ENCODE measurements around the gene DGKD.

Gene DGKD

DNA sequence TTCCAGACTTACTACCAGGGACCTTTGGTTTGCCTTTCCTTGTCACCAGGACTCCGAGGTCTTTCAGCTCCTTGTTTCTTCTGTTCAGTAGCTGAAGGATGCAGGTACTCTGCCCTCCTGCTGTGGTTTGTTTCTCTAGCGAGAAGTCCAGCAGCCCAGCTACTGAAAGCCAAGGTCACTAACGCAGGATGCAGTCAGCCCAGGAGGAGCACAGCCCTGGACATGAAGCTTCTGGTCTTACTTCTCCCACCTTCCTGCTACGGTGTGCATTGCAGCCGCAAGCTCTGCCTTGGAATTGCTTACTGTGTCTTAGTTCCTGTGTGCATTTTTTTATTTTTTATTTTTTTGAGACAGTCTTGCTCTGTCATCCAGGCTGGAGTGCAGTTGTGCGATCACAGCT is 62.4 kb downstream of the DGKD start:
- no peak overlapping the region for H3K4me3 ChIP-seq (ENCODE audit: insufficient read depth, low read length, poor library complexity, severe bottlenecking)
- H4K20me1 ChIP-seq (ENCODE audit: low read depth, low read length) = no peaks in the 10 kb centered on the region
- H2AFZ ChIP-seq (ENCODE audit: low read depth, low read length, severe bottlenecking) = no peak overlapping the region
- peaks cover 28% of the 10 kb centered on the region for H3F3A ChIP-seq (ENCODE audit: insufficient read depth)
- no peak overlapping the region for H3K27ac ChIP-seq (ENCODE audit: low read depth, low read length)
- no peak overlapping the region for H3K9ac ChIP-seq (ENCODE audit: low read length)
- no peak overlapping the region for H3K4me2 ChIP-seq (ENCODE audit: low read depth, low read length, poor library complexity, severe bottlenecking)
- H3K9me2 ChIP-seq (replicated peaks; ENCODE audit: insufficient read depth, low read length) = no peaks in the 10 kb centered on the region
- no peaks in the 10 kb centered on the region for H3K27me3 ChIP-seq (ENCODE audit: low read length)
- no peaks in the 10 kb centered on the region; the same call in 1 of the 2 replicates for H3K79me2 ChIP-seq (ENCODE audit: insufficient read depth, low read length)
- no peak for TF ChIP-seq EZH2phosphoT487 (conservative IDR thresholded peaks at IDR 0.05; ENCODE audit: low read length)
- TF ChIP-seq, protein P1, sequence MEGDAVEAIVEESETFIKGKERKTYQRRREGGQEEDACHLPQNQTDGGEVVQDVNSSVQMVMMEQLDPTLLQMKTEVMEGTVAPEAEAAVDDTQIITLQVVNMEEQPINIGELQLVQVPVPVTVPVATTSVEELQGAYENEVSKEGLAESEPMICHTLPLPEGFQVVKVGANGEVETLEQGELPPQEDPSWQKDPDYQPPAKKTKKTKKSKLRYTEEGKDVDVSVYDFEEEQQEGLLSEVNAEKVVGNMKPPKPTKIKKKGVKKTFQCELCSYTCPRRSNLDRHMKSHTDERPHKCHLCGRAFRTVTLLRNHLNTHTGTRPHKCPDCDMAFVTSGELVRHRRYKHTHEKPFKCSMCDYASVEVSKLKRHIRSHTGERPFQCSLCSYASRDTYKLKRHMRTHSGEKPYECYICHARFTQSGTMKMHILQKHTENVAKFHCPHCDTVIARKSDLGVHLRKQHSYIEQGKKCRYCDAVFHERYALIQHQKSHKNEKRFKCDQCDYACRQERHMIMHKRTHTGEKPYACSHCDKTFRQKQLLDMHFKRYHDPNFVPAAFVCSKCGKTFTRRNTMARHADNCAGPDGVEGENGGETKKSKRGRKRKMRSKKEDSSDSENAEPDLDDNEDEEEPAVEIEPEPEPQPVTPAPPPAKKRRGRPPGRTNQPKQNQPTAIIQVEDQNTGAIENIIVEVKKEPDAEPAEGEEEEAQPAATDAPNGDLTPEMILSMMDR (IDR thresholded peaks at IDR 0.05; ENCODE audit: insufficient read depth, low read length, poor library complexity, severe bottlenecking) = no peak
- peaks cover 4% of the 10 kb centered on the region for H3K36me3 ChIP-seq (ENCODE audit: low read length)
- H3K9me3 ChIP-seq (ENCODE audit: insufficient read depth, low read length) = no peaks in the 10 kb centered on the region

DNA sequence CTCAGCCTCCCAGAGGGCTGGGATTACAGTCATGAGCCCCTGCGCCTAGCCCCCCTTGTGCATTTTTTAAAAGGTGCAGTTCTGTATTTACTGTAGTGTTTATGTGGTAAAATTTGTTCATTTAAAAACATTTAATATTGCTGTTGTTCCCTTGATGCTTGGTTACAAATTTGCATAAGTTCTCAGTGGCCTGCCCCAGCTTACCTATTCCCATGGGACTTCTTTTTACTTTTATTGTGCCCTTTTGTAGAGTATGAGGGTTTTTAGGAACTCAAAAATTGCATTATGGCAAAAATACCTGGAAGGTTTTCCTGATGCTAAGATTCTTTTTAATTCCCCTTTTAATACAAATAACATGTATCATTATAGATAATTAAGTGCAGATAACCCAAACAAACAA is 63.0 kb downstream of the DGKD start:
- peak overlapping the region; percentile 71 for H3K27ac ChIP-seq (ENCODE audit: low read depth, low read length)

DNA sequence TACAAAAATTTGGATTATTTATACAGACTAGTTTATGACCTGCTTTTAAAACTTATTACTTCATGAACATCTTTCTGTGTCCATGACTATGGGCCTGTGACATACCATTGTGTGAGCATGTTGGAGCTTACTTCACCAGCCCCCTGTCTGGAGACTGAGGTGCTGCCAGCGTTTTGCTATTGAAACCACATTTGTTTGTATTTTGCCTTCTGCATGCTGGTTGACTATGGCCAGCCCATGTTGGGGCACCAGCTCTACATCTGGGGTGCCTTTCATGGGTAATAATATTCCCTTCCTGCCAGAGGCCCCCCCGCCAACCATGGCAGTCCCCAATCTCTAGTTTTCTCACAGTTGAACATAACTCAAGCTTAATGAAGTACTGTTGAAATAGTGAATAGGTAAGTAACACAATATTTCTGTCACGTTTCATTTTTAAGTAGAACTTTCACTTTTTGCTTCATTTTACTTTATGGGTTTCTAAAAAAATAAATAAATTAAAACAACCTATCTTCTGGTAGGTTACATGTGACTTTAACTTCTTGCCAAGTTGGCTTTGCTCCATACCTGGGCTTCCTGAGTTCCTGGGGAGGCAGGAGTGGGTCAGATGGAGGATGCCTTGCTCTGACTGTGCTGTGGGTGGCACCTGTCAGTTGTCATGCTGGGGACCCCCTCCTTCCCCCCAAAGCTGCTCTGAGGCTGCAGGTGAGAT is 63.9 kb downstream of the DGKD start:
- no peaks in the 10 kb centered on the region for H3K27me3 ChIP-seq (ENCODE audit: low read length)
- no peaks in the 10 kb centered on the region; the same call in 1 of the 2 replicates for H3K79me2 ChIP-seq (ENCODE audit: insufficient read depth, low read length)
- H3K9ac ChIP-seq (ENCODE audit: low read length) = no peak overlapping the region
- no peaks in the 10 kb centered on the region for H3K36me3 ChIP-seq (ENCODE audit: low read length)
- H3K4me2 ChIP-seq (ENCODE audit: low read depth, low read length, poor library complexity, severe bottlenecking) = peak overlapping the region; percentile 68
- no peaks in the 10 kb centered on the region for H4K20me1 ChIP-seq (ENCODE audit: low read depth, low read length)
- no peak overlapping the region for H2AFZ ChIP-seq (ENCODE audit: low read depth, low read length, severe bottlenecking)
- no peak overlapping the region for H3K4me3 ChIP-seq (ENCODE audit: insufficient read depth, low read length, poor library complexity, severe bottlenecking)
- no peaks in the 10 kb centered on the region for H3K9me2 ChIP-seq (replicated peaks; ENCODE audit: insufficient read depth, low read length)
- peak overlapping the region; percentile 71 for H3K27ac ChIP-seq (ENCODE audit: low read depth, low read length)
- H3K9me3 ChIP-seq (ENCODE audit: insufficient read depth, low read length) = no peaks in the 10 kb centered on the region
- H3F3A ChIP-seq (ENCODE audit: insufficient read depth) = peaks cover 31% of the 10 kb centered on the region
- TF ChIP-seq, protein P1 (IDR thresholded peaks at IDR 0.05; ENCODE audit: insufficient read depth, low read length, poor library complexity, severe bottlenecking) = no peak
- TF ChIP-seq EZH2phosphoT487 (conservative IDR thresholded peaks at IDR 0.05; ENCODE audit: low read length) = no peak

More for the DNA sequence above, 63.0 kb downstream of the DGKD start:
- Histone ChIP-seq H3K4me2 (ENCODE audit: low read depth, low read length, poor library complexity, severe bottlenecking) (peak overlapping the region; percentile 68), H3K79me2 (ENCODE audit: insufficient read depth, low read length) (no peaks in the 10 kb centered on the region; the same call in 1 of the 2 replicates), H3K36me3 (ENCODE audit: low read length) (no peaks in the 10 kb centered on the region), H4K20me1 (ENCODE audit: low read depth, low read length) (no peaks in the 10 kb centered on the region), H3K9ac (ENCODE audit: low read length) (no peak overlapping the region), H3K4me3 (ENCODE audit: insufficient read depth, low read length, poor library complexity, severe bottlenecking) (no peak overlapping the region), H3F3A (ENCODE audit: insufficient read depth) (peaks cover 30% of the 10 kb centered on the region), H2AFZ (ENCODE audit: low read depth, low read length, severe bottlenecking) (no peak overlapping the region), H3K9me2 (replicated peaks; ENCODE audit: insufficient read depth, low read length) (no peaks in the 10 kb centered on the region), H3K27me3 (ENCODE audit: low read length) (no peaks in the 10 kb centered on the region), H3K9me3 (ENCODE audit: insufficient read depth, low read length) (no peaks in the 10 kb centered on the region)
- TF ChIP-seq, protein P1 (IDR thresholded peaks at IDR 0.05; ENCODE audit: insufficient read depth, low read length, poor library complexity, severe bottlenecking) = no peak
- TF ChIP-seq EZH2phosphoT487 (conservative IDR thresholded peaks at IDR 0.05; ENCODE audit: low read length) = no peak
